Astrocyte of the cerebellum (primary cell): ENCODE results near the gene LCNL1.

Source experiments
- DNase-seq: peaks from one replicate; pipeline ENCODE4 v3.0.0-alpha.2; 2011; ENCODE audit warnings: low read depth
- H3K4me3 ChIP-seq: 2 replicates; pipeline ENCODE4 v1.5.1; 2011; ENCODE audit warnings: mild to moderate bottlenecking, low read depth, low read length, moderate library complexity
- CTCF ChIP-seq: IDR thresholded peaks from 2 replicates; pipeline ENCODE4 v1.5.1; 2012; ENCODE audit warnings: low read length, low read depth, moderate library complexity, mild to moderate bottlenecking; ENCODE audit errors: missing control alignments
- in situ Hi-C: cut with HindIII; loops from 2 replicates; pipeline ENCODE4 v1.10.0; 2017; ENCODE audit warnings: low sequenced_read_pairs

Gene LCNL1

GRCh38 chr9:136955202-136955942 is 27.4 kb upstream of the LCNL1 start:
- TF ChIP-seq CTCF = no peak
- in situ Hi-C loops = no loop called here

GRCh38 chr9:136955943-136956335 is 26.9 kb upstream of the LCNL1 start:
- no peak for TF ChIP-seq CTCF

More at GRCh38 chr9:136955202-136955942, 27.4 kb upstream of the LCNL1 start:
- no peak for DNase-seq
- H3K4me3 ChIP-seq = no peak overlapping the region

DNA sequence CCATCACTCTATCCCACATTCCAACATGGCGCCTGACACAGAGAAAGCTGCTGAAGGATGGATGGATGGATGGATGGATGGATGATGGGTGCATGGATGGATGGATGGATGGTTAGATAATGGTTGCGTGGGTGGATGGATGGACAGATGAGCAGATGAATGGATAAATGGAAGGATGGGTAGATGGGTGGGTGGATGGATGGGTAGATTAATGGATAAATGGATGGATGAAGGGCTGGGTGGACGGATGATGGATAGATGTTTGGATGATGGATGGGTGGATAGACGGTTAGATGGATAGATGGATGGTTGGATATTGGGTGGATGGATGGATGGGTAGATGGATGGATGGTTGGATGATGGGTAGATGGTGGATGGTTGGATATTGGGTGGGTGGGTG is 26.2 kb upstream of the LCNL1 start:
- in situ Hi-C loops = no loop called here
- TF ChIP-seq CTCF = no peak
- H3K4me3 ChIP-seq = no peak overlapping the region
- DNase-seq = no peak

More at GRCh38 chr9:136955943-136956335, 26.9 kb upstream of the LCNL1 start:
- no peak overlapping the region for H3K4me3 ChIP-seq
- in situ Hi-C loops = no loop called here
- no peak for DNase-seq

- TF ChIP-seq CTCF = no peak
- in situ Hi-C loops = no loop called here
- H3K4me3 ChIP-seq = no peak overlapping the region
- no peak for DNase-seq
These were observed 25.3 kb upstream of the LCNL1 start for GRCh38 chr9:136957461-136957860.

DNA sequence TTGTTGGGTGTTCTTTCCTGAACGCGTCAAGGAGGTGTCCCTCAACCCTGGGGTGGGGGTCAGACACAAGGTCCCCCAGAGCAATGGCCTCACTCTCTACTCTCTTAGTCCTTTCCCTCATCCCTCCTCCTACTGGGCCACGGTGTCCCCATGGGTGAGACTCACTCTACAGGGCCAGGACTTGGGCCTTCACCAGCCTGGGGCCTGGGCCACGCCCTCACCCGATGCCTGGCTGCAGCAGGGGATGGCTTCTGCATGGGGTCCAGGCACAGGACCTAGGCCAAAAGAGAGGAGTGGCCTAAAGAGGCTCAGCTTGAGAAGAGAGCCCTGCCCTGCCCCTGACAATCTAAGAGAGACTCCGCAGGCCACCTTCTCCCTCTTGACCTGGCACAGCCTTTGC is 24.9 kb upstream of the LCNL1 start:
- no peak for TF ChIP-seq CTCF
- H3K4me3 ChIP-seq = no peak overlapping the region
- no peak for DNase-seq
- in situ Hi-C loops = no loop called here

DNA sequence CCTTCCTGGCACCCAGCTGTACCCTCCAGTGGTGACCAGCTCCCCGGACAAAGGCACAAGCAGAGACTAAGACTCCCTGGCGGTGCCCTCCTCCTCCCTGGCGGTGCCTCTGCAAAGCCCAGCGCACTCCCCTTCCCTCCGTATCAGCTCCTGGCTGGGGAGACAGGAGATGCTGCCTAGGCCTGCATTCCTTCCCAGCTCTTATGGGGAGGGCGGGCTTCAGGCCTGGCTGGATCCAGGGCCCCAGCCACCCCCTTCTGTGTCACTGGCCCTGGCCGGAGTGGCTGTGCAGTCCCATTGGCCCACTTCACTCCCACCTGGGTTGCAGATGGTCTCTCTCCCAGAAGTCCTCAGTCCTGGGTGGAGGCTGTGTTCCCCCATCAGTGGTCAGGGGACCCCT is 24.3 kb upstream of the LCNL1 start:
- DNase-seq = no peak
- TF ChIP-seq CTCF = no peak
- H3K4me3 ChIP-seq = no peak overlapping the region
- in situ Hi-C loops = no loop called here
